ENCODE measurements around the gene HABP4. TPM values are rescaled to one million over a fixed set of nuclear protein-coding genes. Genes with fewer than 3 reads are reported as not detected.

Gene HABP4
- total and polyA plus RNA-seq, 2 of the 4 experiments (the other 2 are of a cell fraction): 5.2 to 10.6 TPM

DNA sequence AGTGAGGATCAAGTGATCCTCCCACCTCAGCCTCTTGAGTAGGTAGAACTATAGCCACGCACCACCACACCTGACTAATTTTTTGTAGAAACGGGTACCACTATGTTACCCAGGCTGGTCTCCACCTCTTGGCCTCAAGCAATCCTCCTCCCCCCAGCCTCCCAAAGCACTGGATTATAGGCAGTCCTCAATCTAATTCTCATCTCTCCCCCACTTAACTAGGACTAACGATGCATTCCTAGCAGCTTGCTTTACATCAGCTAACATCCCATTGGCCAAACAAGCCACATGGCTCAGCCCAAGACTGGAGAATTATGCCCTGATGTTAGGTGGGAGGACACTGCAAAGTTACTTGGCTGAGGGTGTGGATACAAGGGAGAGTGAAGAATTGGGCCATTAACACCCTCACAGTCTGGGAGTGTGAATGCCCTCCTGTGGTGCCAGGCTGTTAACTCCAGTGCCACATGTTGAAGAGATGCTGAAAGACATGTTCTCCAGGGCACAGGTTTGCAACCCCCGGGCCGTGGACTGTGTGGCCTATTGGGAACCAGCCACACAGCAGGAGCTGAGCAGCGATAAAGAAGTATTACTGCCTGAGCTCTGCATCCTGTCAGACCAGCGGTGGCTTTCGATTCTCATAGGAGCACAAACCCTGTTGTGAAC, 26.5 kb upstream of the HABP4 start:
- H2BK20ac ChIP-seq (ENCODE audit: low read depth, low read length): no peak overlapping the region
- H3K4me2 ChIP-seq (ENCODE audit: low read depth, low read length): no peak overlapping the region
- no peak overlapping the region for H3K4me3 ChIP-seq (ENCODE audit: insufficient read depth, low read depth, low read length)
- WGBS, 2 experiments (ENCODE audit: extremely low coverage in 2 of 2, insufficient read length in 1 of 2): 76% methylated on average over 5 of the region's 8 CpGs; no CpG with 5 or more reads in 1 of the 2 experiments
- peak overlapping the region; percentile 55 for H2AK9ac ChIP-seq (replicated peaks; ENCODE audit: low read depth, low read length, poor library complexity)
- no peak overlapping the region for H4K5ac ChIP-seq (ENCODE audit: low read depth, low read length)
- no peak overlapping the region for H2BK5ac ChIP-seq (ENCODE audit: low read depth, low read length, poor library complexity, severe bottlenecking)
- POLR2A ChIA-PET (ENCODE audit: unreplicated experiment): no interaction called here
- 0 out of 2 replicates have a peak overlapping the region, but pooled peaks have one; percentile 40 for H3K23ac ChIP-seq (ENCODE audit: low read depth, low read length)
- TF ChIP-seq, protein P1, sequence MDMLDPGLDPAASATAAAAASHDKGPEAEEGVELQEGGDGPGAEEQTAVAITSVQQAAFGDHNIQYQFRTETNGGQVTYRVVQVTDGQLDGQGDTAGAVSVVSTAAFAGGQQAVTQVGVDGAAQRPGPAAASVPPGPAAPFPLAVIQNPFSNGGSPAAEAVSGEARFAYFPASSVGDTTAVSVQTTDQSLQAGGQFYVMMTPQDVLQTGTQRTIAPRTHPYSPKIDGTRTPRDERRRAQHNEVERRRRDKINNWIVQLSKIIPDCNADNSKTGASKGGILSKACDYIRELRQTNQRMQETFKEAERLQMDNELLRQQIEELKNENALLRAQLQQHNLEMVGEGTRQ (IDR thresholded peaks at IDR 0.05; ENCODE audit: low read depth, low read length): no peak
- TF ChIP-seq MAZ (IDR thresholded peaks at IDR 0.05; ENCODE audit: borderline replicate concordance, low read depth, low read length) (no peak), SMC3 (IDR thresholded peaks at IDR 0.05; ENCODE audit: low read depth, low read length) (no peak), POLR2A (IDR thresholded peaks at IDR 0.05; ENCODE audit: low read depth, low read length) (no peak), MXI1 (IDR thresholded peaks at IDR 0.05; ENCODE audit: borderline replicate concordance, low read depth, low read length) (no peak), BHLHE40 (IDR thresholded peaks at IDR 0.05; ENCODE audit: low read depth, low read length) (no peak), RFX5 (IDR thresholded peaks at IDR 0.05; ENCODE audit: low read depth, low read length) (no peak), RAD21 (IDR thresholded peaks at IDR 0.05; ENCODE audit: low read length) (no peak), FOS (IDR thresholded peaks at IDR 0.05; ENCODE audit: low read depth, low read length) (no peak), CEBPB (IDR thresholded peaks at IDR 0.05; ENCODE audit: low read depth, low read length) (no peak)
- TF ChIP-seq, protein P2, sequence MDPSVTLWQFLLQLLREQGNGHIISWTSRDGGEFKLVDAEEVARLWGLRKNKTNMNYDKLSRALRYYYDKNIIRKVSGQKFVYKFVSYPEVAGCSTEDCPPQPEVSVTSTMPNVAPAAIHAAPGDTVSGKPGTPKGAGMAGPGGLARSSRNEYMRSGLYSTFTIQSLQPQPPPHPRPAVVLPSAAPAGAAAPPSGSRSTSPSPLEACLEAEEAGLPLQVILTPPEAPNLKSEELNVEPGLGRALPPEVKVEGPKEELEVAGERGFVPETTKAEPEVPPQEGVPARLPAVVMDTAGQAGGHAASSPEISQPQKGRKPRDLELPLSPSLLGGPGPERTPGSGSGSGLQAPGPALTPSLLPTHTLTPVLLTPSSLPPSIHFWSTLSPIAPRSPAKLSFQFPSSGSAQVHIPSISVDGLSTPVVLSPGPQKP (IDR thresholded peaks at IDR 0.05; ENCODE audit: borderline replicate concordance, low read depth, low read length): no peak
- TF ChIP-seq, protein P3, sequence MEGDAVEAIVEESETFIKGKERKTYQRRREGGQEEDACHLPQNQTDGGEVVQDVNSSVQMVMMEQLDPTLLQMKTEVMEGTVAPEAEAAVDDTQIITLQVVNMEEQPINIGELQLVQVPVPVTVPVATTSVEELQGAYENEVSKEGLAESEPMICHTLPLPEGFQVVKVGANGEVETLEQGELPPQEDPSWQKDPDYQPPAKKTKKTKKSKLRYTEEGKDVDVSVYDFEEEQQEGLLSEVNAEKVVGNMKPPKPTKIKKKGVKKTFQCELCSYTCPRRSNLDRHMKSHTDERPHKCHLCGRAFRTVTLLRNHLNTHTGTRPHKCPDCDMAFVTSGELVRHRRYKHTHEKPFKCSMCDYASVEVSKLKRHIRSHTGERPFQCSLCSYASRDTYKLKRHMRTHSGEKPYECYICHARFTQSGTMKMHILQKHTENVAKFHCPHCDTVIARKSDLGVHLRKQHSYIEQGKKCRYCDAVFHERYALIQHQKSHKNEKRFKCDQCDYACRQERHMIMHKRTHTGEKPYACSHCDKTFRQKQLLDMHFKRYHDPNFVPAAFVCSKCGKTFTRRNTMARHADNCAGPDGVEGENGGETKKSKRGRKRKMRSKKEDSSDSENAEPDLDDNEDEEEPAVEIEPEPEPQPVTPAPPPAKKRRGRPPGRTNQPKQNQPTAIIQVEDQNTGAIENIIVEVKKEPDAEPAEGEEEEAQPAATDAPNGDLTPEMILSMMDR (conservative IDR thresholded peaks at IDR 0.05; ENCODE audit: low read depth, low read length): no peak
- no peaks in the 10 kb centered on the region for H3K27me3 ChIP-seq (ENCODE audit: control insufficient read depth, insufficient read depth, low read length)
- in situ Hi-C loops (cut with MboI; ENCODE audit: low sequenced_read_pairs): no loop called here
- H3K9me1 ChIP-seq (ENCODE audit: insufficient read depth, low read length): peaks cover 3% of the 10 kb centered on the region; the same call in 1 of the 2 replicates
- no peak overlapping the region for H3K56ac ChIP-seq (ENCODE audit: extremely low read depth, insufficient read depth, low read length)
- intact Hi-C loops (cut with micrococcal nuclease): loop anchor here (5.0 kb wide), 1 partner anchor 39 kb away; no protein-coding TSS in a partner anchor
- no peak overlapping the region for H3K9ac ChIP-seq (ENCODE audit: low read depth, low read length)
- H2BK120ac ChIP-seq (ENCODE audit: low read depth, low read length): no peak overlapping the region
- H4K8ac ChIP-seq (ENCODE audit: low read depth in 2 of 2, low read length in 2 of 2): no peak overlapping the region
- no peak overlapping the region for H2BK15ac ChIP-seq (ENCODE audit: low read depth, low read length)
- no peak for DNase-seq
- H3K18ac ChIP-seq (ENCODE audit: low read depth, low read length): no peak overlapping the region
- H3K9me3 ChIP-seq (ENCODE audit: control insufficient read depth, insufficient read depth, low read length): no peaks in the 10 kb centered on the region
- no peaks in the 10 kb centered on the region for H3K36me3 ChIP-seq (ENCODE audit: control insufficient read depth, insufficient read depth, low read length)
- no peak overlapping the region for H4K91ac ChIP-seq (ENCODE audit: insufficient read depth, low read depth, low read length)
- peak overlapping the region; percentile 77 for H2AK5ac ChIP-seq (ENCODE audit: low read depth, low read length)
- BruUV-seq (replicated peaks): no TSS peak
- H2AFZ ChIP-seq (replicated peaks; ENCODE audit: low read length, poor library complexity): peak overlapping the region; percentile 78
- H3K79me1 ChIP-seq (ENCODE audit: low read depth in 1 of 2, low read length in 2 of 2): no peaks in the 10 kb centered on the region
- H3K27ac ChIP-seq (ENCODE audit: insufficient read depth, low read length): no peak overlapping the region
- no peaks in the 10 kb centered on the region for H4K20me1 ChIP-seq (ENCODE audit: insufficient read depth, low read length)
- H3K4me1 ChIP-seq (ENCODE audit: control insufficient read depth, insufficient read depth, low read length): peaks cover 5% of the 10 kb centered on the region
- dilution Hi-C loops (cut with HindIII; ENCODE audit: low sequenced_read_pairs, unreplicated experiment): no loop called here
- CTCF ChIA-PET: interaction anchor here (0.6 to 0.9 kb wide), 2 partner anchors 40 to 1048 kb away, joined by 3 to 7 read pairs; no protein-coding TSS in a partner anchor
- peak overlapping the region; percentile 45; the same call in 1 of the 2 replicates for H3K14ac ChIP-seq (replicated peaks; ENCODE audit: low read depth, low read length)
- no peak for ATAC-seq (ENCODE audit: low read depth)
- no peak overlapping the region; the same call in 1 of the 2 replicates for H3K4ac ChIP-seq (ENCODE audit: low read depth, low read length)
